CD14-positive monocyte (primary cell): ENCODE measurements around the gene AKAP12. TPM values are rescaled to one million over a fixed set of nuclear protein-coding genes. Genes with fewer than 3 reads are reported as not detected.

Experiments used
- DNase-seq, 3 donors: peaks; one replicate each; pipeline ENCODE4 v3.0.0-alpha.2; 2011 to 2022
- H2AFZ ChIP-seq: 2 replicates; pipeline ENCODE4 v1.6.0; 2012; ENCODE audit warnings: mild to moderate bottlenecking, low read depth, low read length, inconsistent platforms; ENCODE audit not compliant: insufficient read depth, poor library complexity, severe bottlenecking
- H3K27ac ChIP-seq, 2 donors: 1 replicate in 1 of 2; 2 replicates in 1 of 2; pipeline ENCODE4 v1.5.1; 2012 to 2013; ENCODE audit warnings: low read length in 2 of 2, control low read depth in 1 of 2, inconsistent platforms in 1 of 2, low read depth in 1 of 2, mild to moderate bottlenecking in 1 of 2
- H3K27me3 ChIP-seq, 2 donors: one replicate each; pipeline versions ENCODE4 v1.6.0 to v1.6.1; 2011 to 2013; ENCODE audit warnings: low read length in 2 of 2; ENCODE audit not compliant: control insufficient read depth in 2 of 2, insufficient read depth in 2 of 2
- H3K36me3 ChIP-seq, 2 donors: replicated peaks in 1 of 2; 1 replicate in 1 of 2; 2 replicates in 1 of 2; pipeline versions ENCODE4 v1.5.1 to v1.6.1; 2012 to 2013; ENCODE audit warnings: low read length in 2 of 2, control low read depth in 1 of 2, inconsistent platforms in 1 of 2, mild to moderate bottlenecking in 1 of 2; ENCODE audit not compliant: insufficient read depth in 2 of 2, control insufficient read depth in 1 of 2
- H3K4me1 ChIP-seq, 2 donors: 1 replicate in 1 of 2; 2 replicates in 1 of 2; pipeline versions ENCODE4 v1.5.1 to v1.6.1; 2012 to 2013; ENCODE audit warnings: low read length in 2 of 2, control low read depth in 1 of 2, inconsistent platforms in 1 of 2, mild to moderate bottlenecking in 1 of 2, moderate library complexity in 1 of 2; ENCODE audit not compliant: insufficient read depth in 2 of 2, control insufficient read depth in 1 of 2
- H3K4me2 ChIP-seq: replicated peaks from 2 replicates; pipeline ENCODE3; 2012; ENCODE audit warnings: low read length, moderate library complexity, mild to moderate bottlenecking; ENCODE audit not compliant: poor library complexity, severe bottlenecking; ENCODE audit errors: extremely low read depth
- H3K4me3 ChIP-seq, 3 experiments: fragments of 200-600 bp in 1 of 3; sonication (generic) in 1 of 3; replicated peaks in 1 of 3; 1 replicate in 2 of 3; 2 replicates in 1 of 3; pipeline ENCODE4 v1.5.1; 2011 to 2013; ENCODE audit warnings: low read length in 3 of 3, mild to moderate bottlenecking in 3 of 3, control low read depth in 2 of 3, low read depth in 2 of 3, inconsistent platforms in 1 of 3, moderate library complexity in 1 of 3
- H3K79me2 ChIP-seq: 2 replicates; pipeline ENCODE4 v1.6.0; 2012; ENCODE audit warnings: mild to moderate bottlenecking, control low read depth, inconsistent platforms, low read length, moderate library complexity; ENCODE audit not compliant: insufficient read depth
- H3K9ac ChIP-seq: 2 replicates; pipeline ENCODE4 v1.6.0; 2017; ENCODE audit warnings: low read length, mild to moderate bottlenecking; ENCODE audit not compliant: insufficient read depth, poor library complexity, severe bottlenecking
- H3K9me3 ChIP-seq, 2 donors: replicated peaks in 1 of 2; 1 replicate in 1 of 2; 2 replicates in 1 of 2; pipeline versions ENCODE4 v1.5.1 to v1.6.1; 2012 to 2013; ENCODE audit warnings: low read length in 2 of 2, control low read depth in 1 of 2; ENCODE audit not compliant: control insufficient read depth in 1 of 2, insufficient read depth in 1 of 2
- H4K20me1 ChIP-seq: 2 replicates; pipeline ENCODE4 v1.6.0; 2012; ENCODE audit warnings: mild to moderate bottlenecking, low read length, control low read depth, moderate library complexity; ENCODE audit not compliant: insufficient read depth
- H3K27ac Mint-ChIP-seq, 7 donors: one replicate each; pipeline ENCODE4 v1.8.0; 2020; ENCODE audit warnings: mild to moderate bottlenecking in 7 of 7, mixed read lengths in 7 of 7, moderate library complexity in 6 of 7, inconsistent platforms in 2 of 7
- H3K27me3 Mint-ChIP-seq, 3 donors: one replicate each; pipeline ENCODE4 v1.8.0; 2021 to 2022; ENCODE audit warnings: low read depth in 3 of 3, mild to moderate bottlenecking in 3 of 3, mixed read lengths in 3 of 3, moderate library complexity in 3 of 3, inconsistent platforms in 1 of 3
- H3K36me3 Mint-ChIP-seq, 2 donors: one replicate each; pipeline ENCODE4 v1.8.0; 2020; ENCODE audit warnings: mixed read lengths in 2 of 2, inconsistent platforms in 1 of 2, mild to moderate bottlenecking in 1 of 2
- H3K4me1 Mint-ChIP-seq: one replicate; pipeline ENCODE4 v1.8.0; 2020; ENCODE audit warnings: mild to moderate bottlenecking, mixed read lengths
- H3K4me3 Mint-ChIP-seq, 2 donors: one replicate each; pipeline ENCODE4 v1.8.0; 2020; ENCODE audit warnings: mild to moderate bottlenecking in 2 of 2, mixed read lengths in 2 of 2, moderate library complexity in 1 of 2
- H3K9me3 Mint-ChIP-seq, 7 donors: one replicate each; pipeline ENCODE4 v1.8.0; 2020 to 2022; ENCODE audit warnings: mixed read lengths in 7 of 7, mild to moderate bottlenecking in 6 of 7, moderate library complexity in 6 of 7, inconsistent platforms in 2 of 7
- CTCF ChIP-seq: fragments of 200-600 bp; IDR thresholded peaks from one replicate; pipeline ENCODE4 v1.8.0; 2022; ENCODE audit warnings: antibody characterized with exemption, mild to moderate bottlenecking
- WGBS: methylation state at CpG from one replicate; pipeline ENCODE4 v1.1.5; 2013; ENCODE audit warnings: missing lambda C conversion rate; ENCODE audit not compliant: insufficient coverage; 5-methylcytosine and 5-hydroxymethylcytosine counted together
- intact Hi-C, 2 donors: fragments of 100-400 bp; cut with micrococcal nuclease; formaldehyde crosslinking; loops; one replicate each; pipeline versions ENCODE4 v1.15.0 to v1.15.1; 2023
- polyA plus RNA-seq, 3 donors: library from polyadenylated mRNA; depleted of rRNA in 1 of 3; unstranded in 2 of 3; stranded (reverse) in 1 of 3; fragments of 300-500 nt in 2 of 3; fragments of >200 nt in 1 of 3; fragmentation: Illumina TruSeq in 2 of 3; gene quantifications; 1 replicate in 2 of 3; 2 replicates in 1 of 3; pipeline ENCODE4 v1.2.3, GENCODE V29; 2012 to 2021
- small RNA-seq: library from RNA; depleted of rRNA; stranded (forward); fragments of <200 nt; gene quantifications from one replicate; pipeline ENCODE3, GENCODE V24; 2012; ENCODE audit warnings: low read depth; ENCODE audit not compliant: insufficient read length

The AKAP12 gene
- polyA plus RNA-seq, 3 donors = 0.01 TPM; not detected in 2

DNA sequence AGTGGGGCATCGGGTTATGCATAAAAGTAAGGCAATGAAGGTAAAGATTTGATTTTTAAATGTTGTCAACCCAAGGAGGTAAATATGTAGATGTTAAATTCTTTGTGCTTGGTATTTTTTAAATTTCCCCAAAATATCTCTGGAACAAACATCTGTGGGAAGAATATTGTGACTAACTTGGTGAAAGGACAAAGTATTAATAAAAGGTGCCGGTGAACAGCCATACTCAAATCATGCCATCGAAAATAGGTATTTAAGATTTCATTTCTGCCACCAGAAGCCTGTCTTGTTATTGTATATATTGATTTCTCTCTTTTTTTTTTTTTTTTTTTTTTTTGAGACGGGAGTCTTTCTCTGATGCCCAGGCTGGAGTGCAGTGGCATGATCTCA lies 164.1 kb downstream of the AKAP12 start:
- Mint-ChIP-seq H3K36me3 (peaks cover 31 to 50% of the 10 kb centered on the region in 2 donors), H3K27ac (no peak overlapping the region), H3K27me3 (peaks cover 0 to 3% (median 0%) of the 10 kb centered on the region in 3 donors), H3K4me1 (peaks cover 18% of the 10 kb centered on the region), H3K4me3 (no peak overlapping the region), H3K9me3 (peaks cover 0 to 4% (median 0%) of the 10 kb centered on the region in 7 donors)
- Histone ChIP-seq H3K36me3 (peaks cover 28 to 71% of the 10 kb centered on the region in 2 donors), H3K79me2 (peaks cover 62% of the 10 kb centered on the region), H3K4me3 (no peak overlapping the region), H3K9me3 (no peaks in the 10 kb centered on the region), H3K4me2 (no peak overlapping the region), H3K4me1 (peaks cover 5% of the 10 kb centered on the region in 2 donors), H3K9ac (no peak overlapping the region), H4K20me1 (peaks cover 91% of the 10 kb centered on the region), H2AFZ (no peak overlapping the region), H3K27ac (peak overlapping the region in 1 of 2 donors; percentile 48), H3K27me3 (no peaks in the 10 kb centered on the region)
- TF ChIP-seq CTCF = no peak
- WGBS = no CpG with 5 or more reads among the region's 4 CpGs
- DNase-seq = no peak
- intact Hi-C loops = no loop called here

Small RNA genes within 50 kb of the gene (small RNA-seq; reads per million reads assigned to genes)
- not detected for gene RF00019
- not detected for gene RNU6-1247P
- gene RNU6-300P = not detected
- not detected for gene RNY4P20

Other genes starting within 250 kb of the AKAP12 start
- gene ZBTB2, start 151.6 kb downstream of the AKAP12 start, polyA plus RNA-seq = 10 to 100 TPM in 1 of 3 donors, 1 to 10 TPM in 2; 7.2 to 14.0 (median 9.6) TPM
- 1 to 10 TPM; 5.7 to 6.7 (median 6.6) TPM for gene RMND1, start 212.2 kb downstream of the AKAP12 start, polyA plus RNA-seq